Measurements from ENCODE around the gene CCDC40. TPM values are rescaled to one million over a fixed set of nuclear protein-coding genes. Genes with fewer than 3 reads are reported as not detected.

The CCDC40 gene
- total RNA-seq, 1 donor from 2014 or later: 9.5 TPM

DNA sequence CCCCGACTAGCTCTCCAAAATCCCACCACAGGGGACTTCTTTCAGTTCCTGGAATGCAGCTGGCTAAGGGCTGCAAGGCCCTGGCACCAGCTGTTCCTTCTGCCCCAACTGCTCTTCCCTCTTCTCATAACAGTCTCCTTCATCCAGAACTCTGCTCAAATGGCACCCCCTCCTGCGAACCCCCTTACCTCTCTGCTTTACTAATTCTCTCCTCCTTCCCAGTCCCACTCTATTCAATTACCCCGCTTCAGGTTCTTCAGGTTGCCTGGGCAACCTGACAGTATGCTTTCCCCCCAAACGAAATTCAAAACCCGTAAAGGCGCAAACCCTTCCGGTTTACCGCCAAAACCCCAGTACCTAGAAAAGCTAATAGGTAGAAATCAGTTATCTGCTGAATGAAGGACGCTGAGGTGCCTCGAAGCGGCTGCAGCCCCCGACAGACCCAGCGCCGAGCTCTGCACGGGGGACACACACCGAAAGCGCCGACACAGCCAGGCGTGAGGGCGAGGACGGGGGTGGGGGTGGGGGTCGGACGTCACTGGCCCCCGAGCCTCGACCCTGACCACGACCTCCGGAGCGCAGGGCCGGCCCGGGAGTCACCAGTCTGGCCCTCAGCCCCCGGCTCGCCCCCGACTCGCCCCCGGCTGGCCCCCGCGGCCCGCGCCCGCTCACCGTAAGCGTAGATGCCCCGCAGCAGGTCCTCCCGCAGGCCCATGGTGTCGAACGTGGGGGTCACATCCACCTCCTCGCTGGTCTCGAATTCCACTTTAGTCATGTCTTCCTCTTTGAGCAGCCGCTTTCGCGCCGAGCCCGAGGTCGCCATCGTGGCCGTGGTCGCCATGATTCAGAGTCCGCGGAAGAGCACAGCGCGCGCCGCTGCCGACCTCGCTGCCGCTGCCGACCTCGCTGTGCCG, 109.9 kb downstream of the CCDC40 start:
- Mint-ChIP-seq H3K4me1 (ENCODE audit: unreplicated experiment) (peaks cover 39% of the 10 kb centered on the region), H3K9me3 (ENCODE audit: unreplicated experiment) (no peaks in the 10 kb centered on the region), H3K27me3 (ENCODE audit: unreplicated experiment) (no peaks in the 10 kb centered on the region), H3K27ac (ENCODE audit: unreplicated experiment) (peak overlapping the region; percentile 61), H3K4me3 (ENCODE audit: unreplicated experiment) (peak overlapping the region; percentile 95), H3K36me3 (ENCODE audit: unreplicated experiment) (peaks cover 13% of the 10 kb centered on the region)
- TF ChIP-seq, protein P1, sequence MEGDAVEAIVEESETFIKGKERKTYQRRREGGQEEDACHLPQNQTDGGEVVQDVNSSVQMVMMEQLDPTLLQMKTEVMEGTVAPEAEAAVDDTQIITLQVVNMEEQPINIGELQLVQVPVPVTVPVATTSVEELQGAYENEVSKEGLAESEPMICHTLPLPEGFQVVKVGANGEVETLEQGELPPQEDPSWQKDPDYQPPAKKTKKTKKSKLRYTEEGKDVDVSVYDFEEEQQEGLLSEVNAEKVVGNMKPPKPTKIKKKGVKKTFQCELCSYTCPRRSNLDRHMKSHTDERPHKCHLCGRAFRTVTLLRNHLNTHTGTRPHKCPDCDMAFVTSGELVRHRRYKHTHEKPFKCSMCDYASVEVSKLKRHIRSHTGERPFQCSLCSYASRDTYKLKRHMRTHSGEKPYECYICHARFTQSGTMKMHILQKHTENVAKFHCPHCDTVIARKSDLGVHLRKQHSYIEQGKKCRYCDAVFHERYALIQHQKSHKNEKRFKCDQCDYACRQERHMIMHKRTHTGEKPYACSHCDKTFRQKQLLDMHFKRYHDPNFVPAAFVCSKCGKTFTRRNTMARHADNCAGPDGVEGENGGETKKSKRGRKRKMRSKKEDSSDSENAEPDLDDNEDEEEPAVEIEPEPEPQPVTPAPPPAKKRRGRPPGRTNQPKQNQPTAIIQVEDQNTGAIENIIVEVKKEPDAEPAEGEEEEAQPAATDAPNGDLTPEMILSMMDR (IDR thresholded peaks at IDR 0.05): no peak
- DNase-seq (ENCODE audit: extremely low spot score, unreplicated experiment): no peak

DNA sequence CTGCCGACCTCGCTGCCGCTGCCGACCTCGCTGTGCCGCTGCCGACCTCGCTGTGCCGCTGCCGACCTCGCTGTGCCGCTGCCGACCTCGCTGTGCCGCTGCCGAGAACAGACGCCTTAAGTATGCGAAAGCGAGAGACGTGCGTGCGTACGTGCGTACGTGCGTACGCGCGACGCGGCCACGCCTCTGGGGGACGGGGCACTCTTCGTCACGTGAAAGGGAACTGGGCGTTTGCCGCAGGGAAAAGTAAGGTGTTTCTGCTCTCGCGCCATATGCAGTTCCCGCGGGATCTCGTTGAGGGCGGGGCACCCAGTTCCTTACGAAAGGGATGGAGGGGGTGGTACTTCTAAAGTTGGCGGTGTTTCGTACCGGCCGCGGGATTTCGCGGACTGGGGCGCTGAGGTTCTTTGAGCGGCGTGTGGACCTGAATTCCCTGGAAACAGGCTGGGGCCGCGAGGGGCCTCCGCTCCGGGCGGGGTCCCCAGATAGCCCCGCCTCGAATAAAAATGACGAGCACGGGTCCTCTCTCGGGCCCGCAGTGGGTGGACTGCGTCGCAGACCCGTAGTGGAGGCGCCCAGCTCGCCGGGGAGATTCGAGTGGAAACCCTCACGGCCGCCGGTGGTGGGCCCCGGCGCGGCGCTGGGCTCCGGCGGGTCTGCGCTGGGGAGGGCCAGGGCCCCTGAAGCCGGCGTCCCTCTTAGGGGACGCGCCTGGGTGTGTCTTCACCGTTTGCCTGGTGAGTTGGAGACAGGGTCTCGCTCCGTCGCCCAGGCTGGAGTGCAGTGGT, 110.8 kb downstream of the CCDC40 start, which contains the start of gene EIF4A3:
Gene EIF4A3, minus strand, starts transcription at position 94 of the 788 bp plus-strand sequence. CDS start 167 bp downstream, outside the sequence.
- H3K36me3 Mint-ChIP-seq (ENCODE audit: unreplicated experiment): peaks cover 5% of the 10 kb centered on the region
- H3K27me3 Mint-ChIP-seq (ENCODE audit: unreplicated experiment): no peaks in the 10 kb centered on the region
- DNase-seq (ENCODE audit: extremely low spot score, unreplicated experiment): peak; percentile 98
- H3K4me1 Mint-ChIP-seq (ENCODE audit: unreplicated experiment): peaks cover 41% of the 10 kb centered on the region
- peak within 1 kb of the TSS; percentile 95 for H3K4me3 Mint-ChIP-seq (ENCODE audit: unreplicated experiment)
- H3K27ac Mint-ChIP-seq (ENCODE audit: unreplicated experiment): peak within 1 kb of the TSS; percentile 95
- TF ChIP-seq, protein P1 (IDR thresholded peaks at IDR 0.05): no peak
- H3K9me3 Mint-ChIP-seq (ENCODE audit: unreplicated experiment): no peaks in the 10 kb centered on the region

Small RNAs within 50 kb of the gene (microRNA-seq; reads per million reads assigned to microRNA genes)
- gene MIR1268B (ENCODE audit: unreplicated experiment): not detected

Other genes with a start within 250 kb of the CCDC40 start
- gene CBX8, start 239.6 kb upstream of the CCDC40 start, total RNA-seq: 5.4 and 6.3 TPM in 2 replicates
- gene CBX4, start 197.2 kb upstream of the CCDC40 start, total RNA-seq: 21.4 and 23.2 TPM in 2 replicates
- 45.2 and 45.9 TPM in 2 replicates for gene TBC1D16, start 770 bp upstream of the CCDC40 start, total RNA-seq
- 64.7 and 68.7 TPM in 2 replicates for gene GAA, start 64.9 kb downstream of the CCDC40 start, total RNA-seq
- gene EIF4A3, start 110.5 kb downstream of the CCDC40 start, total RNA-seq: 85.7 and 86.6 TPM in 2 replicates
- gene CARD14, start 133.4 kb downstream of the CCDC40 start, total RNA-seq: 0.10 and 0.16 TPM in 2 replicates
- gene SGSH, start 183.7 kb downstream of the CCDC40 start, total RNA-seq: 67.2 and 71.0 TPM in 2 replicates
- gene SLC26A11, start 183.8 kb downstream of the CCDC40 start, total RNA-seq: 30.1 and 34.7 TPM in 2 replicates
- gene RNF213, start 224.2 kb downstream of the CCDC40 start, total RNA-seq: 106 and 131 TPM in 2 replicates